K562 (cell line): ENCODE data around the gene BNIP3. TPM values are rescaled to one million over a fixed set of nuclear protein-coding genes. Genes with fewer than 3 reads are reported as not detected.

Source experiments
- ATAC-seq: fragments of 200-7000 bp; cut with Tn5 transposase; 3 replicates; pipeline ENCODE4 v1.9.1; 2020; ENCODE audit warnings: moderate library complexity
- BruUV-seq: library from RNA; stranded (reverse); fragments of 400-500 nt; replicated peaks from 2 replicates; lab custom pipeline; 2021; lab: Mats Ljungman, UMichigan
- CTCF ChIA-PET: fragments of 300-600 bp; formaldehyde crosslinking; extraction: SDS; loops from one replicate; lab custom pipeline; 2021; ENCODE audit warnings: low intra/inter-chr PET ratio; lab: Yijun Ruan, JAX
- POLR2A ChIA-PET: fragments of 300-600, 350-650 bp; sonication (Branson Sonifier 250); formaldehyde crosslinking; extraction: SDS; loops from one replicate; lab custom pipeline; 2021; ENCODE audit warnings: antibody characterized with exemption, inconsistent platforms; lab: Yijun Ruan, JAX
- DNase-seq, 4 experiments: peaks; one replicate each; pipeline versions ENCODE4 v3.0.0 to v3.0.0-alpha.2; 2011 to 2018; ENCODE audit warnings: low spot score in 3 of 4, mixed read lengths in 3 of 4; ENCODE audit errors: extremely low read depth in 1 of 4
- FAIRE-seq: peaks from 2 replicates; lab custom pipeline; 2011; peaks lifted over from hg19 to GRCh38; lab: Jason Lieb, UNC
- H2AFZ ChIP-seq: 2 replicates; pipeline ENCODE4 v1.6.0; 2011; ENCODE audit warnings: low read depth, low read length, control low read depth, inconsistent platforms
- H3K27ac ChIP-seq: fragments of 200-600 bp; 3 replicates; pipeline ENCODE4 v1.8.0; 2011; ENCODE audit warnings: low read depth, mild to moderate bottlenecking, control low read depth, inconsistent platforms, low read length, moderate library complexity, mixed read lengths; ENCODE audit errors: extremely low read depth
- H3K27me3 ChIP-seq, 2 experiments: fragments of 300-600 bp in 1 of 2; 2 replicates in 1 of 2; 3 replicates in 1 of 2; pipeline versions ENCODE4 v1.6.0 to v1.8.0; 2011; ENCODE audit warnings: inconsistent platforms in 2 of 2, low read length in 2 of 2, mild to moderate bottlenecking in 1 of 2, mixed read lengths in 1 of 2, moderate library complexity in 1 of 2; ENCODE audit not compliant: control insufficient read depth in 2 of 2, insufficient read depth in 2 of 2
- H3K36me3 ChIP-seq: fragments of 300-600 bp; 3 replicates; pipeline ENCODE4 v1.8.0; 2011; ENCODE audit warnings: mild to moderate bottlenecking, low read length, inconsistent platforms; ENCODE audit not compliant: control insufficient read depth, insufficient read depth
- H3K4me1 ChIP-seq, 2 experiments: fragments of 200-600 bp in 1 of 2; replicated peaks in 1 of 2; 2 replicates in 1 of 2; 3 replicates in 1 of 2; pipeline versions ENCODE4 v1.5.1 to v1.8.0; 2011; ENCODE audit warnings: inconsistent platforms in 2 of 2, low read length in 2 of 2, mild to moderate bottlenecking in 1 of 2, mixed read lengths in 1 of 2, moderate library complexity in 1 of 2; ENCODE audit not compliant: control insufficient read depth in 2 of 2, insufficient read depth in 2 of 2
- H3K4me2 ChIP-seq: 2 replicates; pipeline ENCODE4 v1.6.1; 2011; ENCODE audit warnings: low read length, control low read depth, inconsistent platforms, mixed read lengths; ENCODE audit not compliant: insufficient read depth
- H3K4me3 ChIP-seq: fragments of 200-600 bp; sonication (generic), shearing (Covaris generic); 2 replicates; pipeline ENCODE4 v1.5.1; 2016; ENCODE audit warnings: control low read depth, inconsistent platforms
- H3K79me2 ChIP-seq: fragments of 200-600 bp; 3 replicates; pipeline ENCODE4 v1.8.0; 2011; ENCODE audit warnings: low read length, inconsistent platforms; ENCODE audit not compliant: control insufficient read depth, insufficient read depth
- H3K9ac ChIP-seq, 2 experiments: 2 replicates each; pipeline versions ENCODE4 v1.6.0 to v1.6.1; 2011; ENCODE audit warnings: low read depth in 2 of 2, low read length in 2 of 2, control low read depth in 1 of 2, inconsistent platforms in 1 of 2, mild to moderate bottlenecking in 1 of 2, mixed read lengths in 1 of 2; ENCODE audit not compliant: insufficient read depth in 1 of 2
- H3K9me1 ChIP-seq: one replicate; pipeline ENCODE4 v1.6.0; 2011; ENCODE audit warnings: inconsistent platforms, mild to moderate bottlenecking, low read length, moderate library complexity; ENCODE audit not compliant: control insufficient read depth, insufficient read depth
- H3K9me3 ChIP-seq: replicated peaks from 2 replicates; pipeline ENCODE4 v1.5.1; 2011; ENCODE audit warnings: low read depth, low read length, inconsistent platforms; ENCODE audit not compliant: control insufficient read depth, insufficient read depth
- H4K20me1 ChIP-seq: replicated peaks from 2 replicates; pipeline ENCODE4 v1.6.1; 2011; ENCODE audit warnings: low read length, inconsistent platforms, mixed read lengths; ENCODE audit not compliant: control insufficient read depth, insufficient read depth
- CHD4 ChIP-seq: fragments of 200-600 bp; sonication (generic); IDR thresholded peaks from 3 replicates; pipeline ENCODE4 v1.6.1; 2012; ENCODE audit warnings: low read depth, mild to moderate bottlenecking, mixed read lengths, low read length, inconsistent platforms; ENCODE audit not compliant: insufficient read depth, insufficient replicate concordance, poor library complexity, severe bottlenecking
- DLX4 ChIP-seq: fragments of 250-450 bp; sonication (Bioruptor Pico); IDR thresholded peaks from 2 replicates; pipeline ENCODE4 v1.6.1; 2021; ENCODE audit warnings: mild to moderate bottlenecking
- HMG20B ChIP-seq: fragments of 250-450 bp; sonication (Bioruptor Pico); IDR thresholded peaks from 2 replicates; pipeline ENCODE4 v1.5.0; 2021; ENCODE audit warnings: mild to moderate bottlenecking
- KLF6 ChIP-seq: fragments of 250-450 bp; sonication (Bioruptor Pico); IDR thresholded peaks from 2 replicates; pipeline ENCODE4 v1.4.0; 2020; ENCODE audit warnings: mild to moderate bottlenecking, moderate library complexity, borderline replicate concordance
- MGA ChIP-seq: fragments of 450-650 bp; IDR thresholded peaks from 2 replicates; pipeline ENCODE4 v1.6.1; 2016; ENCODE audit warnings: mild to moderate bottlenecking, moderate library complexity
- NRF1 ChIP-seq, 2 experiments: fragments of 450-650 bp; IDR thresholded peaks in 1 of 2; conservative IDR thresholded peaks in 1 of 2; 2 replicates each; pipeline ENCODE4 v1.6.1; 2014; ENCODE audit warnings: mild to moderate bottlenecking in 2 of 2
- PKNOX1 ChIP-seq: fragments of 450-650 bp; IDR thresholded peaks from 2 replicates; pipeline ENCODE4 v1.6.1; 2016
- PML ChIP-seq: IDR thresholded peaks from 2 replicates; pipeline ENCODE4 v1.6.1; 2012; ENCODE audit warnings: low read length, inconsistent platforms
- SAFB2 ChIP-seq: fragments of 200-400 bp; formaldehyde crosslinking; IDR thresholded peaks from 2 replicates; pipeline ENCODE4 v1.6.1; 2018; ENCODE audit warnings: borderline replicate concordance, low read length, low read depth, moderate library complexity; ENCODE audit not compliant: severe bottlenecking
- ZNF551 ChIP-seq: fragments of 250-450 bp; sonication (Bioruptor Pico); IDR thresholded peaks from 2 replicates; pipeline ENCODE4 v1.5.0; 2021; ENCODE audit warnings: mild to moderate bottlenecking, moderate library complexity
- WGBS: fragments of 100-300 bp; shearing (Covaris generic); methylation state at CpG from one replicate; pipeline ENCODE4 v1.1.6; 2016; ENCODE audit warnings: low coverage, mixed read lengths; ENCODE audit not compliant: insufficient coverage; ENCODE audit errors: missing lambda C conversion rate; 5-methylcytosine and 5-hydroxymethylcytosine counted together
- in situ Hi-C: fragments of 300-500 bp; cut with MboI; formaldehyde crosslinking; loops from 4 replicates; pipeline ENCODE4 v1.15.0; 2018; ENCODE audit warnings: inconsistent platforms, mixed read lengths
- intact Hi-C: fragments of 100-400 bp; cut with micrococcal nuclease; formaldehyde crosslinking; loops from 2 replicates; pipeline ENCODE4 v1.14.2; 2022
- polyA plus RNA-seq, 8 experiments: library from polyadenylated mRNA; depleted of rRNA in 4 of 8; stranded (reverse) in 5 of 8; unstranded in 3 of 8; fragments of >200 nt; fragmentation: Nextera tagmentation in 2 of 8; fragmentation: Illumina TruSeq in 1 of 8; extraction: Ambion mirVana in 2 of 8; extraction: Trizol in 1 of 8; gene quantifications; 2 replicates each; pipeline versions ENCODE4 v1.2.1 to v1.2.3, GENCODE V29; 2011 to 2014; ENCODE audit warnings: inconsistent platforms in 1 of 8, missing spikeins in 1 of 8
- total RNA-seq, 7 experiments: library from RNA; depleted of rRNA in 6 of 7; stranded (reverse); fragments of >200 nt in 6 of 7; fragmentation: Illumina TruSeq in 2 of 7; extraction: Trizol in 2 of 7; gene quantifications; 2 replicates each; pipeline versions ENCODE4 v1.2.1 to v1.2.3, GENCODE V29; 2011 to 2021; ENCODE audit warnings: low replicate concordance in 1 of 7

Gene BNIP3
- total and polyA plus RNA-seq, 9 of the 15 experiments (the other 6 are each of a cell fraction or from before 2014, with no cell fraction given) = 9.2 to 119 (median 42.2) TPM

GRCh38 chr10:131920151-131920550 lies 61.6 kb downstream of the BNIP3 start:
- ATAC-seq (no peak), FAIRE-seq (no peak), DNase-seq (no peak)
- peaks cover 7% of the 10 kb centered on the region for H3K9me1 ChIP-seq
- no peaks in the 10 kb centered on the region for H4K20me1 ChIP-seq
- 85% methylated on average over 7 of the region's 11 CpGs for WGBS
- H3K4me1 ChIP-seq = peaks cover 10 to 48% of the 10 kb centered on the region in 2 experiments
- BruUV-seq = no TSS peak
- CTCF ChIA-PET = no interaction called here
- in situ Hi-C loops = no loop called here
- peaks cover 83% of the 10 kb centered on the region for H3K79me2 ChIP-seq
- H3K9me3 ChIP-seq = peaks cover 2% of the 10 kb centered on the region; the same call in 1 of the 2 replicates
- no peak overlapping the region for H2AFZ ChIP-seq
- peak overlapping the region; percentile 78; the same call in 2 of the 3 replicates for H3K27ac ChIP-seq
- peaks cover 14% of the 10 kb centered on the region; the same call in 2 of the 3 replicates for H3K36me3 ChIP-seq
- POLR2A ChIA-PET = interaction anchor here (1.1 kb wide), 1 partner anchor 8 kb away, joined by 3 read pairs; no protein-coding TSS in a partner anchor
- H3K9ac ChIP-seq = no peak overlapping the region
- H3K4me3 ChIP-seq = no peak overlapping the region
- H3K27me3 ChIP-seq = no peaks in the 10 kb centered on the region
- H3K4me2 ChIP-seq = no peak overlapping the region
- intact Hi-C loops = no loop called here
- no peak for TF ChIP-seq MGA
- no peak for TF ChIP-seq ZNF551
- no peak for TF ChIP-seq CHD4
- no peak for TF ChIP-seq PML
- no peak for TF ChIP-seq SAFB2
- TF ChIP-seq DLX4 (CRISPR knock-in tag) = no peak
- TF ChIP-seq KLF6 (CRISPR knock-in tag) = no peak
- TF ChIP-seq NRF1 (conservative IDR thresholded peaks at IDR 0.05 in 1 of 2, IDR thresholded peaks at IDR 0.05 in 1 of 2) = no peak
- TF ChIP-seq HMG20B (CRISPR knock-in tag) = no peak
- no peak for TF ChIP-seq PKNOX1
